HL-60 (cell line): Measurements from ENCODE around the gene RSU1.

Source experiments
- DNase-seq, 2 experiments: peaks; one replicate each; pipeline ENCODE4 v3.0.0-alpha.2; 2010 to 2020; ENCODE audit warnings: low read depth in 1 of 2, low spot score in 1 of 2
- H3K27ac ChIP-seq: fragments of 250-450 bp; sonication (Bioruptor Pico); replicated peaks from 2 replicates; pipeline ENCODE4 v1.5.1; 2020; ENCODE audit warnings: mild to moderate bottlenecking, moderate library complexity
- H3K27me3 ChIP-seq: fragments of 250-450 bp; sonication (Bioruptor Pico); 2 replicates; pipeline ENCODE4 v1.5.1; 2021; ENCODE audit warnings: mild to moderate bottlenecking, moderate library complexity; ENCODE audit not compliant: insufficient read depth, poor library complexity, severe bottlenecking
- H3K4me3 ChIP-seq: replicated peaks from 2 replicates; pipeline ENCODE4 v1.5.1; 2011; ENCODE audit warnings: mild to moderate bottlenecking, control low read depth, low read length; ENCODE audit not compliant: insufficient read depth
- GABPA ChIP-seq: IDR thresholded peaks from 2 replicates; pipeline ENCODE4 v1.6.1; 2012; ENCODE audit warnings: low read depth
- POLR2AphosphoS5 ChIP-seq: IDR thresholded peaks from 2 replicates; pipeline ENCODE4 v1.6.1; 2012; ENCODE audit warnings: low read depth
- SPI1 ChIP-seq: IDR thresholded peaks from 2 replicates; pipeline ENCODE4 v1.6.1; 2012; ENCODE audit warnings: low read depth, mild to moderate bottlenecking, borderline replicate concordance
- TF ChIP-seq, protein P1 (sequence below): IDR thresholded peaks from one replicate; pipeline ENCODE4 v1.5.1; 2011; ENCODE audit warnings: low read length, control low read depth, inconsistent platforms; ENCODE audit not compliant: insufficient read depth
- TF ChIP-seq, protein P2 (sequence below): IDR thresholded peaks from 2 replicates; pipeline ENCODE4 v1.6.1; 2012; ENCODE audit warnings: low read depth; ENCODE audit not compliant: insufficient replicate concordance

Gene RSU1

GRCh38 chr10:16816830-16817124 is 447 bp downstream of the RSU1 start:
- DNase-seq, result no peak
- Histone ChIP-seq H3K4me3 (peak overlapping the region; percentile 87), H3K27me3 (no peaks in the 10 kb centered on the region), H3K27ac (peak overlapping the region; percentile 62)
- TF ChIP-seq SPI1 (no peak), POLR2AphosphoS5 (no peak), GABPA (no peak)
- TF ChIP-seq, protein P1, sequence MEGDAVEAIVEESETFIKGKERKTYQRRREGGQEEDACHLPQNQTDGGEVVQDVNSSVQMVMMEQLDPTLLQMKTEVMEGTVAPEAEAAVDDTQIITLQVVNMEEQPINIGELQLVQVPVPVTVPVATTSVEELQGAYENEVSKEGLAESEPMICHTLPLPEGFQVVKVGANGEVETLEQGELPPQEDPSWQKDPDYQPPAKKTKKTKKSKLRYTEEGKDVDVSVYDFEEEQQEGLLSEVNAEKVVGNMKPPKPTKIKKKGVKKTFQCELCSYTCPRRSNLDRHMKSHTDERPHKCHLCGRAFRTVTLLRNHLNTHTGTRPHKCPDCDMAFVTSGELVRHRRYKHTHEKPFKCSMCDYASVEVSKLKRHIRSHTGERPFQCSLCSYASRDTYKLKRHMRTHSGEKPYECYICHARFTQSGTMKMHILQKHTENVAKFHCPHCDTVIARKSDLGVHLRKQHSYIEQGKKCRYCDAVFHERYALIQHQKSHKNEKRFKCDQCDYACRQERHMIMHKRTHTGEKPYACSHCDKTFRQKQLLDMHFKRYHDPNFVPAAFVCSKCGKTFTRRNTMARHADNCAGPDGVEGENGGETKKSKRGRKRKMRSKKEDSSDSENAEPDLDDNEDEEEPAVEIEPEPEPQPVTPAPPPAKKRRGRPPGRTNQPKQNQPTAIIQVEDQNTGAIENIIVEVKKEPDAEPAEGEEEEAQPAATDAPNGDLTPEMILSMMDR, result no peak
- TF ChIP-seq, protein P2, sequence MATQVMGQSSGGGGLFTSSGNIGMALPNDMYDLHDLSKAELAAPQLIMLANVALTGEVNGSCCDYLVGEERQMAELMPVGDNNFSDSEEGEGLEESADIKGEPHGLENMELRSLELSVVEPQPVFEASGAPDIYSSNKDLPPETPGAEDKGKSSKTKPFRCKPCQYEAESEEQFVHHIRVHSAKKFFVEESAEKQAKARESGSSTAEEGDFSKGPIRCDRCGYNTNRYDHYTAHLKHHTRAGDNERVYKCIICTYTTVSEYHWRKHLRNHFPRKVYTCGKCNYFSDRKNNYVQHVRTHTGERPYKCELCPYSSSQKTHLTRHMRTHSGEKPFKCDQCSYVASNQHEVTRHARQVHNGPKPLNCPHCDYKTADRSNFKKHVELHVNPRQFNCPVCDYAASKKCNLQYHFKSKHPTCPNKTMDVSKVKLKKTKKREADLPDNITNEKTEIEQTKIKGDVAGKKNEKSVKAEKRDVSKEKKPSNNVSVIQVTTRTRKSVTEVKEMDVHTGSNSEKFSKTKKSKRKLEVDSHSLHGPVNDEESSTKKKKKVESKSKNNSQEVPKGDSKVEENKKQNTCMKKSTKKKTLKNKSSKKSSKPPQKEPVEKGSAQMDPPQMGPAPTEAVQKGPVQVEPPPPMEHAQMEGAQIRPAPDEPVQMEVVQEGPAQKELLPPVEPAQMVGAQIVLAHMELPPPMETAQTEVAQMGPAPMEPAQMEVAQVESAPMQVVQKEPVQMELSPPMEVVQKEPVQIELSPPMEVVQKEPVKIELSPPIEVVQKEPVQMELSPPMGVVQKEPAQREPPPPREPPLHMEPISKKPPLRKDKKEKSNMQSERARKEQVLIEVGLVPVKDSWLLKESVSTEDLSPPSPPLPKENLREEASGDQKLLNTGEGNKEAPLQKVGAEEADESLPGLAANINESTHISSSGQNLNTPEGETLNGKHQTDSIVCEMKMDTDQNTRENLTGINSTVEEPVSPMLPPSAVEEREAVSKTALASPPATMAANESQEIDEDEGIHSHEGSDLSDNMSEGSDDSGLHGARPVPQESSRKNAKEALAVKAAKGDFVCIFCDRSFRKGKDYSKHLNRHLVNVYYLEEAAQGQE, result no peak

DNA sequence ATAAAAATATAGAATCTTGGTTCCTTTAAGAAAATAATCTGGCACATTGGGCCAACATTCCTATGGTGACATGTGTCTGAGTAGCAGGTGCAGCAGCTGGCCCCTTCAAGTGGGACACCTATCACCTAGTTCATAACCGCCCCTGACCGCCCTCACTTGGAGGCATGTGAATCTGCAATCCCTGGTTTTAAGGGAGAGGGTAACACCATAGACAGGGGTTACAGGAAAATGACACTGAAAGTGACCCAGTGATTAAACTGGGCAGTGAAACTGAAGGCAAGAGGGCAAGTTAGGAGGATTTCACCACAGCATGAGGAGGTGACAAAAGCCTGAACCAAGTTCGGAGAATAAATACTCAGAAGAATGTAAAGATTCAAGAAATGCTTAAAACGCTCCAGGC is 1.1 kb downstream of the RSU1 start:
- H3K4me3 ChIP-seq, result peak overlapping the region; percentile 87
- TF ChIP-seq GABPA (no peak), SPI1 (no peak), POLR2AphosphoS5 (no peak)
- TF ChIP-seq, protein P2, result no peak
- TF ChIP-seq, protein P1, result no peak
- no peak overlapping the region for H3K27ac ChIP-seq
- H3K27me3 ChIP-seq, result no peaks in the 10 kb centered on the region
- no peak for DNase-seq

DNA sequence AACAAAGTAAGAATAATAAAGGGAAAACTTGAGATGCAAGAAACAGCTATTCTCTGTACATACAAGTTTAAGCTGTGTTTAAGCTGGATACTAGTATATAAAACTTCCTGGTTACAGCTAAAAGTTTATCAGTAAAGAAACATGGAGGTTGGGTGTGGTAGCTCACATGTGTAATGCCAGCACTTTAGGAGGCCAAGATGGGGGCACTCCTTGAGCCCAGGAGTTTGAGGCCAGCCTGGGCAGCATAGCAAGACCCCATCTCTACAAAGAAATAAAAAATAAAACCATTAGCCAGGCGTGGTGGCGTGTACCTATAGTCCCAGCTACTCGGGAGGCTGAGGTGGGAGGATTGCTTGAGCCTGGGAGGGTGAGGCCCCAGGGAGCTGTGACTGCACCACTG is 3.2 kb downstream of the RSU1 start:
- no peak overlapping the region for H3K27ac ChIP-seq
- no peaks in the 10 kb centered on the region for H3K27me3 ChIP-seq
- DNase-seq, result no peak
- TF ChIP-seq SPI1, result no peak
- TF ChIP-seq, protein P2, result no peak
- TF ChIP-seq, protein P1, result no peak
- no peak for TF ChIP-seq GABPA
- no peak for TF ChIP-seq POLR2AphosphoS5
- H3K4me3 ChIP-seq, result no peak overlapping the region
